HS-5 (cell line): ENCODE results near the gene UNC93A.
"Not testable (repeated sequence)": the region's sequence is repeated elsewhere in the genome, so short reads cannot be mapped to it uniquely, and the experiment has no call there.

Experiments used
- DNase-seq: peaks from one replicate; pipeline ENCODE4 v3.0.0-alpha.2; 2012; ENCODE audit warnings: low read depth

UNC93A gene

GRCh38 chr6:167270499-167271311 is 20.4 kb upstream of the UNC93A start:
- no peak for DNase-seq

GRCh38 chr6:167272151-167272550 is 19.0 kb upstream of the UNC93A start:
- no peak for DNase-seq

- DNase-seq: no peak
These were observed 18.3 kb upstream of the UNC93A start for GRCh38 chr6:167272696-167273379.

GRCh38 chr6:167274270-167274669 is 16.8 kb upstream of the UNC93A start:
- no peak for DNase-seq

- no peak for DNase-seq
These were observed 16.1 kb upstream of the UNC93A start for GRCh38 chr6:167275001-167275400.

- DNase-seq: no peak
These were observed 15.7 kb upstream of the UNC93A start for GRCh38 chr6:167275436-167275835.

GRCh38 chr6:167276772-167277533 is 14.2 kb upstream of the UNC93A start:
- DNase-seq: no peak

GRCh38 chr6:167278173-167278940 is 12.8 kb upstream of the UNC93A start:
- DNase-seq: not testable (repeated sequence)

- DNase-seq: no peak
These were observed 11.2 kb upstream of the UNC93A start for GRCh38 chr6:167279766-167280446.

- not testable (repeated sequence) for DNase-seq
These were observed 10.6 kb upstream of the UNC93A start for GRCh38 chr6:167280466-167280865.

- DNase-seq: no peak
These were observed 8.9 kb upstream of the UNC93A start for GRCh38 chr6:167282165-167282564.

GRCh38 chr6:167284565-167284964 is 6.5 kb upstream of the UNC93A start:
- not testable (repeated sequence) for DNase-seq

GRCh38 chr6:167285077-167285770 is 5.9 kb upstream of the UNC93A start:
- no peak for DNase-seq

- no peak for DNase-seq
These were observed 3.5 kb upstream of the UNC93A start for GRCh38 chr6:167287513-167288048.

- DNase-seq: not testable (repeated sequence)
These were observed 2.4 kb upstream of the UNC93A start for GRCh38 chr6:167288591-167289225.

- DNase-seq: not testable (repeated sequence)
These were observed 1.8 kb upstream of the UNC93A start for GRCh38 chr6:167289291-167289690.

GRCh38 chr6:167291623-167292300 is 647 bp downstream of the UNC93A start:
- DNase-seq: no peak

GRCh38 chr6:167292301-167293087 is 1.4 kb downstream of the UNC93A start:
- no peak for DNase-seq
